NT2/D1 (cell line): ENCODE data around the gene EXT2.

Experiments
- SUZ12 ChIP-seq: IDR thresholded peaks from 2 replicates; pipeline ENCODE4 v1.6.1; 2011; ENCODE audit not compliant: insufficient read length, insufficient read depth; ENCODE audit errors: extremely low read depth
- YY1 ChIP-seq: IDR thresholded peaks from 2 replicates; pipeline ENCODE4 v1.6.1; 2011; ENCODE audit not compliant: insufficient read length, insufficient read depth
- ZNF274 ChIP-seq: IDR thresholded peaks from 2 replicates; pipeline ENCODE4 v1.6.1; 2011; ENCODE audit warnings: mild to moderate bottlenecking, low read depth, low read length

DNA sequence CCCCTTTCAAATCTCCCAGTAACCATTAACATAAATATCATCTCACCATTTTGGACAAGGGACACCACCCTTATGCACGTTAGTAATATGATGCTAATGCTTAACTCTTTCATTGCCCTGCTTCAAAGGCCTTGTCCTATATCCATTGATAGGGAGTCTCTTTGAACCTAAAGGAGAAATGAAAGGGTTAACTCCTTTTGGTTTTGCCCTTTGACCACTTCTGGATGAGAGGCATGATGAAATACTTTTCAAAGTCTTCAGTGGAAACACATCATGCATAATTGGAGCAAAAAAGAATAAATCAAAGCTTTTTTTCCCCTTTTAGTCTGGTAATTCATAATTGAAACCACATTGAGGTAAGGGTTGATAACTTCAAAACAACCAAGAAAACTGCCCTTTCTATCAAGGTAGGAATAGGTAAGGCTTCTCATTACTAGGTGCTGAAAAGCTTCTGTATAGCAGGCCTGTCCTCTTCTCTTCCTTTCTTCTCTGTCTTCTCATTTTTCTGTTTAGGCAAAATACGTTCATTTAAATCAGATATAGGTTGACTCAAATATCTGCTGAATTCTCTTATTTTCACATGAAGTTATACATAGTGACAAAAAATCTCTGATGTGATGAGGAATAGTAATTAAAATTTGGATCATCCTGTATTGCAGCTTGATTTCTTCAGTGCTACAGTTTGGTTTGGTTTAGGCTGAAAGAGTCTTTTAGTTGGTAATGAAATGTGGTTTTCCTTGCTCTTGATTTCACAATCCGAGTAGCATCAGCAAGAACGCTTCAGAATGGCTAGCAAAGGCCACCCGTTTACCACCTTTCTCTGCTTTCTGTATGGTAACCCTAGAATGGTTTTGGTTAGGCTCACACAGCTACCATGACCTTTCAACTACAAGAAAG, 94.8 kb downstream of the EXT2 start:
- TF ChIP-seq YY1 (no peak), SUZ12 (no peak), ZNF274 (no peak)
